NCI-H526 treated with DMSO at 0.1 percent for 48 hours (cell line): ENCODE measurements around the gene BMP4.

Experiments used
- DNase-seq: peaks from one replicate; lab custom pipeline; 2025; lab: John Stamatoyannopoulos, UW

Gene BMP4

DNA sequence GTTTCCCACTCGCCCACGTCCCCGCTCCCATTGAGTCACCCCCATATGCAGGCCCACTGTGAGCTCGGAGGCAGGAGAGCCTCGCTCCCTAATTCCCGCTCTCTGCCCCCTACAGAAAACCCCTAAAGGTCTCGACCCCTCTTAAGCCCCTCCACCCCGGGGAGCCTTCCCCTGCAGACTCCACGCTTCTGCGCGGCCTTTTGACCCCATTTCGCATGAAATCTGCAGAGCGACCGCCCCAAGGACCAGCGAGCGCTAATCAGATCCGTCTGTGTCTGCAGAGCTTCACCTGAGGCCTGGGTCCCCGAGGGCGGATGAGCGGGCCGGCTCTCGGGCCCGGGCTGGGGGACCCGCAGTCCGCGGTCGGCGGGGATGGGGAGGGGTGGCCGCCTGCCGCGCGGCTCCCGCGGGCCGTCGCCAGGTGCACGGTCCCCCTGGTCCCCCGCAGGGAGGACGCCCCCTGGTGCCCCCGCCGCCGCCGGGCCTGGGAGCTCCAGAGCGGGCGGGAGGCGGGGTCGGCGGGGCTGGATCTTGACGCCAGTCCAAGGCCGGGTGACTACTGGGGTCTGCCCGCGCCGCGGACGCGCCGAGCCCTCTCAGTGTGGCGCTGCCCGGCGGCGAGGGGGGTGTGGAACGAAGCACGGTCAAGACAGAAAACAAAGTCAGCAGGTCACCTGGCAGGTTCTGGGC lies 10.1 kb downstream of the BMP4 start:
- DNase-seq, result no peak

DNA sequence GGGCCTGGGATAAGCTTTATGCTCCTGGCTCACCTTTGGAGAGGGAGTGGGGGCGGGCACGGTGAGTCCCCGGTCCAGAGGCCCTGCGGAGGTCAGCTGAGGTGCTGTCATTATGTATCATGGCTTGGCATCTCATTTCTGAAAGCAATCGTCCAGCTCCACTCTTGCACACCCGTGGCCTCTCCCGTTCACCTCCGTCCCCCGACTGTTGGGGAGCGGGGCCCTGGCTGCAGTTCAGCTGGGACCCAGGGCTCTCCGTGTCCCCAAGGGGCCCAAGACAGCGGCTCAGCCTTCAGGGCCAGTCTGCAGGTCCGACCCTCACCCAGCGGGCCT lies 10.6 kb downstream of the BMP4 start:
- no peak for DNase-seq

DNA sequence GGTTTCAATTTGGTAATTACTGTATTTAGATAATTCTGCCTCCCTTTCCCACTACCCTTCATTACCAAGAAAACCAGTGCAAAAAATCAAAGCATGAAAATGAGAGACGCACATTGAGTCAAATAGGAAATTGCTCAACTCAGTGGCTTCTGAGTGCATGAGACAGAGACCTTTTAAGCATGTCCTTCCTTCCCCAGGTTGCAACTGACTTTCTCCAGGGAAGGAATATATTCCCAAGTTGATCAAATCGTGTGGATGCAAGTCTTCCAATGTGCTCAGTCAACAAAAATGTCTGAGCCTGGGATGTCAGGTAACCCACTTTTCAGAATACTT lies 12.9 kb downstream of the BMP4 start:
- DNase-seq, result no peak

DNA sequence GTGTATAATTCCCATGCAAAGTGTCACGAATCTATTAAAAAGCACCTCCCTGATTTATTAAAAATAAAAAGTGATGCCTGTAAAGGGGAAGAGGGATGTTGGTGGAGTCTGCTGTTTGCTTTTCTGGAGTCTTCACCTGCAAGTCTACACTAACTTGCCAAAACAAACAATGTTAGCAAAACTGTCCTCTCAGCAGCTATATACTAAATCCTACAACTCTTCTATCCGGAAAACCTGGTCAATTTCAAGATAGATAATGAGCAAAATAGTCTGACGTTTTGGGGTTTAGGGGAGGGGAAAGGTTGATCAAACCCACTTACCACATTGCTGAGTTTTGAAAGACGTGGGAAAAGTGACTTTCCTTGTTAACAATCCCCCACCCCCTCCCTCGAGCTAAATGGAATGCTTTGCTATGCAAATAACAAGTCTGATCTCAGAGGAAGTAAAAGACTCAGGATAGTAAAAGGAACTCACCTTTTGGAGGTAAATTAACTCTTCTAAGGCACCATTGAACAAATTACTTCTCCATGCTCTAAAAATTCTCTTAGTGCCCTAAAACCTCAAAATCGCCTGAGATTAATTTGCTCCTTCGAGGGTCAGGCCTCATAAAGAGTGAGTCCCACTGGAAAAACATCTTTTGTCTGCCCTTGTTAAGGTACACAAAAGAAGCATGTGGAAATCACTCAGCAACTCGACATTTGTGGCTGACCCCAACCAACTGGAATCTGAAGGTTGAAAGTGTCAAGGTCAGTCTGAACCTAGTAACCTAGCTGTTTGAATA lies 13.5 kb downstream of the BMP4 start:
- peak; percentile 46 for DNase-seq

DNA sequence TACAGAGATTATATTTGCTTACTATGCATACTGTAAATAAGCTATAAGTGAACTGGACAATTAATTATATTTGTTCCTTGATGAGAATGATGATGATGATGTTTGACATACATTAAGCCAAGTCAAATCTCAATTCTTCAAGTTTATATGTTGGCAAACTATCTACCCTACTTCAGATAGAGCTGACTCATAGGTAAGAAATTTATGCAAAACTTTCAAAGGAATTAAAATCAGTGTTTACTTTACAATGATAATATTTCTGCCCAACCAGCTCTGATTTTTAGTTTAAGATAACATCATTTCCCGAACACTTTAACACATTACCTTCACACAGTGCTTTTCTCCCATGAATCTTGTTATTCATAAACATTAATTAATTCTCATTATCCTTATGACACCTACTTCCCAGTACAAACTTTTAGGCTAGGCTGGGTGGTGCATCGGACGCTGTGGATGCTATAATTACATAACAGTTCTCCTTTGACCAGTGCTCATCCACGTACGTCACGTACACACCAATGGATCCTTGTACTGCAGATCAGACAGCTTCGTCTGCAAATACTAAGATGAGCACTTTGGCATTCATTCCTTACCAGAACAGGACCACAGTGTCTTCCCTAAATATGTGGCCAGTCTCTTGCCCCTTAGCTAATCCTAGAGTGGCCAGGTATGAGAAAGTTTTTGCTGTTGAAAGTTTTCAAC lies 18.3 kb downstream of the BMP4 start:
- peak; percentile 26 for DNase-seq

DNA sequence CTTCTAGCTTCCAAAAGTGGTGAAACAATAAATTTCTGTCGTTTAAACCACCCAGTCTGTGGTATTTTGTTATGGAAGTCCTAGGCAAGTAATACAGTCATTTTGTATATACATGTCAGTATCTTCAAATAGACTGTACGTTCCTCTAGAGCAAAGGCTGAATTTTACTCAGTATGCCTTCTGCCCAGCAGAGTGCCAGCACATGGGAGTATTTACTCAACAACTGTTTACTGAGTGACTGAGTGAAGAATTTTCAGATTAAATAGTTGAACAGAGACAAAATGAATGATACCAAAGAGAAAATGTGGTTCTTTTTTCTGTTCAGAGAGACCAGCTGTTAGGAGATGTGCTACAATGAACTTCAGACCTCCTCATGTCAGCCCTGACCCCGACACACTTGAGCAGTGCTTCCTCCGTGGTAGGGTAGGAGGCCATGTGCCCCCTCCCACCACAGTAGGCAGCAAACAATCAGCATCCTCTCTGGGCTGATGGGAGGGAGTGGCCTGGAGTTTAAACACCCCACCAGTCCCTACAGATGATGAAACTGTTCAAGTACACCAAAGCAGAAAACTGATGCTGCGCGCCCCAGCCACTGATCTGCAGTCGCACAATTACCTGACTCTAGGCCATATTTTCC lies 21.7 kb downstream of the BMP4 start:
- no peak for DNase-seq

DNA sequence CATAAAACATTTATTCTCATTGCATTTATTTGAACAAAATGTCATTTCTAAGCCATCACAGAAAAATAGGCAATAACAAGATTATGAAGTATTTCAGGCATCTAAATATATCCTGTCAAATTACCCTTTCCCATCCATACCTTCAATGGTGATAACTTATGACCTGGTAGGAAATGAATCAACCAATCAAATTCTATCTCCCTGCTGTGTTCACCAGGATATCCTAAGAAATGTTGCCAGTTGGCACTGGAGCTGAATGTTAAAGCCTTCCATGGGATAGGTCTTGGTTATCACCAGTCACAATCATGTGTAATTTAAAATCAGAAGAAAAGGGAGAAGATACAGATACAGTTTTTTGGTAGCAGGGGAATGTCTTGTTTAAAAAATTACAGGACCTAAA lies 23.7 kb downstream of the BMP4 start:
- DNase-seq, result no peak

DNA sequence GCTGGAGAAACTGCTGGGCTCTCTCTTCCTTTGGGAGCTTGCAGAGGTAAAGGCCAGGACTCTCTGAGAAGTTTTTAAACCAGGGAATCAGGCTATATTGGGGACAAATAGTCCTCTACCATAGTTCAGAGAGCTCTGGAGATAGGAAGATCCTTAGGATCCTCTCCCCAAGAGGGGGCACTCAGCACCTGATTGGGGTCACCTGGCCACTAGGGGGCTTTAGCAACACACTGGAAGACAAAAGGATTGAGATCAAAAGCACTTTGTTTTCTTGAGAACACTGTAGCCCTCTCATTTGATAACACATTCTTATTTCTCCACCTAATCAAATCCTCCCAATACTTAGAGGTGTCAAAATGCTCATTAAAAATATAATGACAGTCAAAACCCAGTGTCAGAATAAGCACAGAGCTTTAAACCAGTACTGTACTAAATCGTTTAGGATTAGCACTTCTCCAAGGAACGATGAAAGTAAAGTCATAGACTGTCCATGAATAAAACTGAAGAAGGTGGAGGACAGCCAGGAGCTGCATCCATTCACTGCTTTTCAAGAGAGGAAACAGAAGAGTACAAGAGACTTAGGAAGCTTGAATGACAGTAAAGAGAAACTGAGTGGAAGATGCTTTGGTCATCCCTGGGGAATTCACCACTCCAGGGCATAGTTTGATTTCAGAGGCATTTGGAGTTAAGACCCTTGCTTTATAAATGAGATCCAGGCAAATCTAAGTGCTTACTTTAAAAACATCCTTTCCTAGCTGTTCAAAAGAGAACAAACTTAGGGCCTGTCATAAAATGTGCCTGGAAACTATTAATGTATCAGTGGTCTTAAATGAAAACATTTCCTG lies 26.5 kb downstream of the BMP4 start:
- DNase-seq, result no peak

DNA sequence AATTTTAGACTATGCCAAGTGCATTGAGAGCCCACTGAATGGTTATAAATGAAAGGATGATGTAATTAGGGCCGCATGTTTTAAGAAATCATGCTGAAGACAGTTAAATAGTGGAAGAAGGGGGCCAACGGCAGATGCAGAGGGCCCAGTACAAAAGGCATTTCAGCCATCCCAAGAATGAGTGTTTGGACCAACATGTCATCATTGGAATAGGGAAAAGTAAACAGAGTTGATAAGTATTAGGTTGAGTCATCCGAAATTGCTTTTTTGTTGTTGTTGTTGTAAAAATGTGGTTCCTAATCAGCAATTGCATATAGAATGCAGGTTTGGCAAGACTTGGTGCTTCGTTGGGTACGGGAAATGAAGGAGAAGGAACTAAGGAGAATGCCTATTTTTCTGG lies 29.5 kb downstream of the BMP4 start:
- no peak for DNase-seq

DNA sequence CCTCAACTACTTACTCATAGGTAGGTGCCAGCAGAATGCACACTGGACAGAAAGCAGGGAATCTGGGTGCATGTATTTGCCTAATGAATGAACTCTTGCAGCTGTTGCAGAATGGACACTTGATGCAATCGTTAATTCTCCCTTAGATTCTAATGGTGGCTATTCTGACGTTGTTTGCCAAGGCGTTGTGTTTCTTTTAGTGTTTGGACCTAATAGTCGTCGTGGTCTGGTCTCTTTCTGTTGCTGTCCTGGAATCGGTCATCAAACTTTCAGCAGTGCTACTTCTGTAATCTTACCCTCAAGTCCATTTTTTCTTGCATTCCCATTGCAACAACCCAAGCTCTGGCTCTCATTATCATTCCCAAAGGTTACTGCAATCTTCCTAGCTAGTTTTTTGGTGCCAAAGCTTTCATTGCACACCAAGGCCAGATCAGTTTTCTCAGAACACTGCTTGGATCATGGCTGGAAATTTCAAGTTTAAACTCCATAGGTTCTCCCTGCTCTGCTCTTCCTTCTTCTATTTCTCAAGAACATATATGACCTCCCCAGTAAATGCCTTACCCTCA lies 31.3 kb downstream of the BMP4 start:
- DNase-seq, result no peak

DNA sequence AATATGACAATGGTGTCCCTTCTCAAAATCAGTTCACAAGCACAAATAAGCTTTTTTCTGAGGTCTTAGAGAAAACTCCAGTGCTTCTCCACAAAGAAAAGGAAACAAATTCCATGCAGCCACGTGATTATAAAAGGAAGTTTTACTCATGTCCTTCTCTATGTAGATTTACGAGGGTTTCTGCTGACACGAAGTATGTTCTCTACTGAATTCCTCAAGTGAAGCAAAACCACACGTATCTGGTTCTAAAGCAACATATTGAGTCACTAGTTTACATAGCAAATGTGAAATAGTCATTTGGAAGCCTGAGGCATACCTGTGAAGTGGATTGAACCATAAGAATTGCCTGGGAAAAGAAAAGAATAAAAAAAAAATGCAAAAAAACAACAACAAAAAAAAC lies 31.9 kb downstream of the BMP4 start:
- no peak for DNase-seq

DNA sequence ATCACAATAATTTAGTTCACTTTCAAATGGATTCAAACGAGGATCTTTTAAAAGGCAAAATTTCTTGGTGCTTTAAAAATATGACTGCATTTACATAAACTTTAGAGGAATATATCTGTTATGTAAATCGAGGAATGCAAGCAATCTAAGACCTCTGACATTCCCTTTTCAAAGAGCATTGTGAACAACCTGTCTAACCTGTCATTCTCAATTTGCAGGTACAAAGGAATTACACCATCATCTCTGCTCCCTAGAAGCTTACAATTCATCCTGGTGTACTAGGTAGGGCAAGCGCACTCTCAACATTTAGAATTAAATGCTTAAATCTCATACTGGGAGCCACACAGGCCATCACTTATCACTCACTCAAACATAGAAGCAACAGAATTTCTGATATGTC lies 35.6 kb downstream of the BMP4 start:
- peak; percentile 55 for DNase-seq

DNA sequence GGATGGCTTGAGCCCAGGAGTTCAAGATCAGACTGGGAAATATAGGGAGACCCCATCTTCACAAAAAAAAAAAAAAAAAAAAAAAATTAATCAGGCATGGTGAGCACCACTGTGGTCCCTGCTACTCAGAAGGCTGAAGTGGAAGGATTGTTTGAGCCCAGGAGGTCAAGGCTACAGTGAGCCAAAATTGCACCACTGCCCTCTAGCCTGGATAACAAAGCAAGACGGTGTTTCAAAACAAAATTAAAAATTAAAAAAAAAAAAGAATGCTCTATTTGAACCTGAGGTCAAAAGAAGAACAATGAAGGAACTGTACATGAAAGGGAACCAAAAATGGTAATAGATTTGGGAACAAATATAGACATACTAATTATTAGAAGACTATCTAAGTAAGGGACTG lies 40.4 kb downstream of the BMP4 start:
- no peak for DNase-seq

DNA sequence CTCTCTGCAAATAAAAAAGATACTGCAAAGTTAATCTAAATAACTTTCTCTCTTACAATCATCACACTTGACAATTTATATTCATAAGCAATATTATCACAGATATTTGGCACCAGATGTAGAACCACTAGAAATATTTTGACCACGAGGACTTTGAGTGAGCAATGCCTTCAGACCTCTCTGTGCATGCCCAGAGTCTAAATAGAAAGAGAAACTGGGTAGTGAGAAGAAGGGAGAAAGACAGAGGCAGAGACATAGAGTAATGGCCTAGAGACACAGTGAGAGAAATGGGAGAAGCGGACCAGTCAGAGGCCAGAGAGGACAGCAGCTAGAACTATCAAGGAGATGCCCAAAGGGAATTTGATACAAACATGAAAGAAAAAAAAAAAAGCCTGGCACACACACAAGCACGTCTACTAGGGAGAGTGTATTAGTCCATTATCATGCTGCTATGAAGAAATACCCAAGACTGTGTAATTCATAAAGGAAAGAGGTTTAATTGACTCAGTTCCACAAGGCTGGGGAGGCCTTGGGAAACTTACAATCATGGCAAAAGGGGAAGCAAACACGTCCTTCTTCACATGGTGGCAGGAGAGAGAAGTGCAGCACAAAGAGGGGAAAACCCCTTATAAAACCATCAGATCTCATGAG lies 41.1 kb downstream of the BMP4 start:
- no peak for DNase-seq

DNA sequence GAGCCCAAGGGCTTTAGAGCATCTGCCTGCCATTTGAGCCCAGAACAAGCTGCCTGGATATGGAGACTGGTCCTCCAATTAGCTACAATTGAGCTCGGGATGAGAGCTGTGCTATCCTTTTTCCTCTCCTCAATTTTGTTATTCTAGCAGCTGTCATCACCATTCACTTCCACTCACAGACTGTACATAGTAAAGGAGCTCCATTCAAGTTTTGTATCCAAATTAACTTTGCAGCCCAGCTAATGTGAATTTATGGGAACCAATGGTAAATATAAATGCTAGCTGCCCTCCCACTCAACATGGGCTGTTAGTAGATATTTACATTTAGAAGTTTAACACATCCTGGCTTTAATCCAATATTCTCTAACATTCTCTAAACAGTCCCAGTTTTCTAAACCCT lies 44.6 kb downstream of the BMP4 start:
- no peak for DNase-seq

DNA sequence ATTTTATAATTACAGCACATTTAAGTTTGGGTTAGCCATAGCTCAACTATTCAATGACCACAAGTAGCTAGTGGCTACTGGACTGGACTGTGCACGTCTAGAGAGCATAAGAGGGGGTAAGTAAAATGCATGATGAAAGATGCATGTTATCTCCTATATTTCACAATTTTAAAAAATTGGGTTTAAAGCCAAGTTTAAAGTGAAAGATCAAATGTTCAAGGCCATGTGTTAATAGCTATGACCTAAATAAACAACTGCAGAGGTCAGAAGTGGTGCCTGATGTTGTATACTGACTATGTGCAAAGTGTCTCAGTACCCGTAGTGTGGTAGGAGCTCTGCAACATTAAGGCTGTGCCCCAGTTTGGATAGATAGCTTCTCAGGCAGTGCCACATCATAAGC lies 48.2 kb downstream of the BMP4 start:
- DNase-seq, result no peak

DNA sequence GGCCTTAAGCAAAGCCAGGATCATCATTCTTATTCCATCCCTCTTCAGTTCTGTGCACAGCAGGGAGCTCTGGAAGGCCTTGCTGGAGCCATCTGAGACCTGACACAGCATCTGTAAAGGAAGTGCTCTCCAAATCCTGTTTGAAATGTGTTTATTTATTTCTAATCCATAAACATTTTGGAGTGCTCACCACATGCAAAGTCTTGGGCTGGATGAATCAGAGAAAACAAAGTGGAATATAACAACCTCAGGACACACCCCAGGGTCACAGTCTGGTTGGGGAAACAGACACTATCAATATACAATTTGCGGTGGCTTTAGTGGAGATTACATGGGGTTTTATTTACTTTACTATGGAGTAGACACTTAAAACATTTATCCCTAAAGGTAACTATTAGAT lies 54.3 kb downstream of the BMP4 start:
- no peak for DNase-seq

DNA sequence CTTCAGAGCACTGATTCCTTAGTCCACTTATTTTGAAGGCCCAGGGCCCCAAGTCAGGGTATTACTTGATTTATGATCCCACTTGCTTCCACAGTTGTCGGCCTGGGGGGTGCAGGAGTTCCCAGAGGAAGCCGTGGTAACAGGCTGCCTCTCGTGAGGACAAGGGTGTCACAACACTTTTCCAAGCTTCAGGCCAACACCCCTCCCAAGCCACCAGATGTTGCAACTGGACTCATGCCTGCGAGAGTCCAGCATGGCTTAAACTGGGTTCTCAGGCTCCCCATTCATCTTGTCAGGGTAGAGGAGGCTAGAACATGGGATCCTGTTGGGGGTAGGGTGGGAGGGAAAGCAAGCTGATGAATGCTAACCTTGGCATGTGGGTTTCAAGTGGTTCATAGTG lies 56.1 kb downstream of the BMP4 start:
- no peak for DNase-seq
